RWPE1 (cell line): ENCODE measurements around the gene OR7C1.

Experiments used
- CTCF ChIA-PET: fragments of 350-600 bp; sonication (Branson Sonifier 250); formaldehyde crosslinking; extraction: SDS; loops from one replicate; lab custom pipeline; 2021; lab: Yijun Ruan, JAX
- POLR2A ChIA-PET: fragments of 400-600 bp; formaldehyde crosslinking; extraction: SDS; loops from one replicate; lab custom pipeline; 2020; ENCODE audit warnings: antibody characterized with exemption; ENCODE audit not compliant: low non-redundant PET; lab: Yijun Ruan, JAX
- DNase-seq: peaks from one replicate; pipeline ENCODE4 v3.0.0; 2012; ENCODE audit warnings: low spot score
- H3K27ac ChIP-seq: fragments of 450-650 bp; 2 replicates; pipeline ENCODE4 v1.5.1; 2017
- CTCF ChIP-seq: fragments of 450-650 bp; conservative IDR thresholded peaks from 2 replicates; pipeline ENCODE4 v1.5.1; 2017; ENCODE audit warnings: low read depth, mild to moderate bottlenecking

Gene OR7C1

GRCh38 chr19:14840206-14840605, 5.2 kb upstream of the OR7C1 start:
- no peak overlapping the region for H3K27ac ChIP-seq
- ChIA-PET POLR2A (no interaction called here), CTCF (interaction anchor here (0.5 kb wide), 1 partner anchor 205 kb away, joined by 6 read pairs; no protein-coding TSS in a partner anchor)
- TF ChIP-seq CTCF: no peak
- no peak for DNase-seq

- TF ChIP-seq CTCF: no peak
- POLR2A ChIA-PET: no interaction called here
- DNase-seq: no peak
- H3K27ac ChIP-seq: no peak overlapping the region
- CTCF ChIA-PET: no interaction called here
These were observed 2.4 kb upstream of the OR7C1 start for GRCh38 chr19:14837391-14837790.

- TF ChIP-seq CTCF: no peak
These were observed 4.3 kb downstream of the OR7C1 start for GRCh38 chr19:14830702-14831101.

GRCh38 chr19:14826006-14826405, 9.0 kb downstream of the OR7C1 start:
- POLR2A ChIA-PET: no interaction called here
- no peak overlapping the region for H3K27ac ChIP-seq

More at GRCh38 chr19:14830702-14831101, 4.3 kb downstream of the OR7C1 start:
- H3K27ac ChIP-seq: no peak overlapping the region
- ChIA-PET CTCF (no interaction called here), POLR2A (no interaction called here)
- no peak for DNase-seq

GRCh38 chr19:14821937-14822336, 13.0 kb downstream of the OR7C1 start:
- no peak for DNase-seq
- no peak for TF ChIP-seq CTCF
- no peak overlapping the region for H3K27ac ChIP-seq

More at GRCh38 chr19:14826006-14826405, 9.0 kb downstream of the OR7C1 start:
- peak; percentile 82 for DNase-seq
- TF ChIP-seq CTCF: no peak
- CTCF ChIA-PET: interaction anchor here (0.7 kb wide), 3 partner anchors 13 to 120 kb away, joined by 3 read pairs; no protein-coding TSS in a partner anchor

GRCh38 chr19:14818588-14818987, 16.4 kb downstream of the OR7C1 start:
- no peak for DNase-seq
- no peak overlapping the region for H3K27ac ChIP-seq
- ChIA-PET CTCF (interaction anchor here (0.7 kb wide), 1 partner anchor 54 kb away, joined by 4 read pairs; no protein-coding TSS in a partner anchor), POLR2A (no interaction called here)
- TF ChIP-seq CTCF: no peak

More at GRCh38 chr19:14821937-14822336, 13.0 kb downstream of the OR7C1 start:
- POLR2A ChIA-PET: no interaction called here
- CTCF ChIA-PET: interaction anchor here (0.6 kb wide), 2 partner anchors 10 to 342 kb away, joined by 3 to 8 read pairs; no protein-coding TSS in a partner anchor
